NCI-H2029 treated with DMSO at 0.1 percent for 48 hours (cell line): ENCODE measurements around the gene PLXNA1.

ENCODE experiments used
- DNase-seq: peaks from one replicate; lab custom pipeline; 2025; lab: John Stamatoyannopoulos, UW

PLXNA1 gene

GRCh38 chr3:127002195-127003174 is 19.6 kb downstream of the PLXNA1 start:
- no peak for DNase-seq

GRCh38 chr3:127003175-127003555 is 20.2 kb downstream of the PLXNA1 start:
- no peak for DNase-seq

- no peak for DNase-seq
Measured at GRCh38 chr3:127003601-127004280, 20.8 kb downstream of the PLXNA1 start.

- no peak for DNase-seq
Measured at GRCh38 chr3:127004641-127005397, 21.9 kb downstream of the PLXNA1 start.

- DNase-seq, result no peak
Measured at GRCh38 chr3:127005864-127006500, 23.1 kb downstream of the PLXNA1 start.

GRCh38 chr3:127006781-127007436 is 24.0 kb downstream of the PLXNA1 start:
- no peak for DNase-seq

GRCh38 chr3:127008236-127008635 is 25.3 kb downstream of the PLXNA1 start:
- no peak for DNase-seq

GRCh38 chr3:127009531-127009930 is 26.6 kb downstream of the PLXNA1 start:
- DNase-seq, result no peak

- no peak for DNase-seq
Measured at GRCh38 chr3:127011270-127011992, 28.5 kb downstream of the PLXNA1 start.

GRCh38 chr3:127012091-127012490 is 29.2 kb downstream of the PLXNA1 start:
- no peak for DNase-seq

- DNase-seq, result no peak
Measured at GRCh38 chr3:127013181-127013580, 30.3 kb downstream of the PLXNA1 start.

- DNase-seq, result no peak
Measured at GRCh38 chr3:127013758-127014535, 31.0 kb downstream of the PLXNA1 start.

GRCh38 chr3:127014536-127015281 is 31.8 kb downstream of the PLXNA1 start:
- DNase-seq, result no peak

- no peak for DNase-seq
Measured at GRCh38 chr3:127015282-127016042, 32.5 kb downstream of the PLXNA1 start.

- DNase-seq, result no peak
Measured at GRCh38 chr3:127016043-127016343, 33.1 kb downstream of the PLXNA1 start.

- DNase-seq, result no peak
Measured at GRCh38 chr3:127016461-127016860, 33.5 kb downstream of the PLXNA1 start.

GRCh38 chr3:127017229-127017628 is 34.3 kb downstream of the PLXNA1 start:
- no peak for DNase-seq

- DNase-seq, result no peak
Measured at GRCh38 chr3:127017781-127018180, 34.9 kb downstream of the PLXNA1 start.
